GM12878 (cell line): ENCODE measurements around the gene PRKN.

Experiments
- JUND ChIP-seq: IDR thresholded peaks from 2 replicates; pipeline ENCODE4 v1.6.1; 2012; ENCODE audit warnings: low read depth, mild to moderate bottlenecking, low read length, improper control_type of control experiment, moderate library complexity
- NR2C1 ChIP-seq: fragments of 450-650 bp; IDR thresholded peaks from 2 replicates; pipeline ENCODE4 v1.6.1; 2017; ENCODE audit warnings: antibody characterized with exemption, mild to moderate bottlenecking, moderate library complexity
- POLR2AphosphoS5 ChIP-seq: IDR thresholded peaks from 2 replicates; pipeline ENCODE4 v1.6.1; 2011; ENCODE audit warnings: mild to moderate bottlenecking, low read length, inconsistent platforms
- TF ChIP-seq, protein P1 (sequence below), 3 experiments: IDR thresholded peaks in 2 of 3; conservative IDR thresholded peaks in 1 of 3; 2 replicates each; pipeline ENCODE4 v1.5.1; 2011; ENCODE audit warnings: low read depth in 3 of 3, low read length in 3 of 3, mild to moderate bottlenecking in 3 of 3, control low read depth in 2 of 3, moderate library complexity in 2 of 3, inconsistent platforms in 1 of 3, mixed read lengths in 1 of 3; ENCODE audit not compliant: control insufficient read depth in 2 of 3, insufficient read depth in 1 of 3; ENCODE audit errors: extremely low read depth in 1 of 3
- TF ChIP-seq, protein P2 (sequence below): fragments of 450-650 bp; formaldehyde crosslinking; IDR thresholded peaks from 2 replicates; pipeline ENCODE4 v1.5.0; 2022; ENCODE audit warnings: mild to moderate bottlenecking, missing genetic modification characterization

DNA sequence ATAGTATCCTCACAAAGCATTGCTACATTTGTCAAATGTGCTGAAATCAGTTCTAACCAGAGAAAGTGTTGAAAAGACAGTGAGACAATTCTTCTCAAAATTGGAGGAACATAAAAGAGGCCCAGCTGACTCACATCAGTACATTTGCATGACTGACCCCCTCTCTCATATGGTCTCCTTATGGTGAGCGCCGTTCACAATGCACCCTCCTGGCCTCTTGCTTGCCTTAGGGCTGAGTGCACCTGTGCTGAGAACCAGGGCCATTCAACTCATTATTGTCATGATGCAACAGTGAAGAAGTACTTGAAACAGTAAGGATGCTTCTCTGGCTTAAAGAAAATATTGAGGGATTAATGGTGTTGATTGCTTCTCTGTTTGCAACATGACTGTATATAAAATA, 1078.5 kb downstream of the PRKN start:
- TF ChIP-seq JUND, result no peak
- TF ChIP-seq POLR2AphosphoS5, result no peak
- TF ChIP-seq, protein P1, sequence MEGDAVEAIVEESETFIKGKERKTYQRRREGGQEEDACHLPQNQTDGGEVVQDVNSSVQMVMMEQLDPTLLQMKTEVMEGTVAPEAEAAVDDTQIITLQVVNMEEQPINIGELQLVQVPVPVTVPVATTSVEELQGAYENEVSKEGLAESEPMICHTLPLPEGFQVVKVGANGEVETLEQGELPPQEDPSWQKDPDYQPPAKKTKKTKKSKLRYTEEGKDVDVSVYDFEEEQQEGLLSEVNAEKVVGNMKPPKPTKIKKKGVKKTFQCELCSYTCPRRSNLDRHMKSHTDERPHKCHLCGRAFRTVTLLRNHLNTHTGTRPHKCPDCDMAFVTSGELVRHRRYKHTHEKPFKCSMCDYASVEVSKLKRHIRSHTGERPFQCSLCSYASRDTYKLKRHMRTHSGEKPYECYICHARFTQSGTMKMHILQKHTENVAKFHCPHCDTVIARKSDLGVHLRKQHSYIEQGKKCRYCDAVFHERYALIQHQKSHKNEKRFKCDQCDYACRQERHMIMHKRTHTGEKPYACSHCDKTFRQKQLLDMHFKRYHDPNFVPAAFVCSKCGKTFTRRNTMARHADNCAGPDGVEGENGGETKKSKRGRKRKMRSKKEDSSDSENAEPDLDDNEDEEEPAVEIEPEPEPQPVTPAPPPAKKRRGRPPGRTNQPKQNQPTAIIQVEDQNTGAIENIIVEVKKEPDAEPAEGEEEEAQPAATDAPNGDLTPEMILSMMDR (IDR thresholded peaks at IDR 0.05 in 2 of 3, conservative IDR thresholded peaks at IDR 0.05 in 1 of 3; ENCODE audit: control insufficient read depth in 2 of 3, extremely low read depth in 1 of 3, insufficient read depth in 1 of 3, low read depth in 3 of 3, low read length in 3 of 3), result no peak
- TF ChIP-seq NR2C1, result no peak
- TF ChIP-seq, protein P2, sequence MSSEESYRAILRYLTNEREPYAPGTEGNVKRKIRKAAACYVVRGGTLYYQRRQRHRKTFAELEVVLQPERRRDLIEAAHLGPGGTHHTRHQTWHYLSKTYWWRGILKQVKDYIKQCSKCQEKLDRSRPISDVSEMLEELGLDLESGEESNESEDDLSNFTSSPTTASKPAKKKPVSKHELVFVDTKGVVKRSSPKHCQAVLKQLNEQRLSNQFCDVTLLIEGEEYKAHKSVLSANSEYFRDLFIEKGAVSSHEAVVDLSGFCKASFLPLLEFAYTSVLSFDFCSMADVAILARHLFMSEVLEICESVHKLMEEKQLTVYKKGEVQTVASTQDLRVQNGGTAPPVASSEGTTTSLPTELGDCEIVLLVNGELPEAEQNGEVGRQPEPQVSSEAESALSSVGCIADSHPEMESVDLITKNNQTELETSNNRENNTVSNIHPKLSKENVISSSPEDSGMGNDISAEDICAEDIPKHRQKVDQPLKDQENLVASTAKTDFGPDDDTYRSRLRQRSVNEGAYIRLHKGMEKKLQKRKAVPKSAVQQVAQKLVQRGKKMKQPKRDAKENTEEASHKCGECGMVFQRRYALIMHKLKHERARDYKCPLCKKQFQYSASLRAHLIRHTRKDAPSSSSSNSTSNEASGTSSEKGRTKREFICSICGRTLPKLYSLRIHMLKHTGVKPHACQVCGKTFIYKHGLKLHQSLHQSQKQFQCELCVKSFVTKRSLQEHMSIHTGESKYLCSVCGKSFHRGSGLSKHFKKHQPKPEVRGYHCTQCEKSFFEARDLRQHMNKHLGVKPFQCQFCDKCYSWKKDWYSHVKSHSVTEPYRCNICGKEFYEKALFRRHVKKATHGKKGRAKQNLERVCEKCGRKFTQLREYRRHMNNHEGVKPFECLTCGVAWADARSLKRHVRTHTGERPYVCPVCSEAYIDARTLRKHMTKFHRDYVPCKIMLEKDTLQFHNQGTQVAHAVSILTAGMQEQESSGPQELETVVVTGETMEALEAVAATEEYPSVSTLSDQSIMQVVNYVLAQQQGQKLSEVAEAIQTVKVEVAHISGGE (CRISPR knock-in tag), result no peak
